Esophagus squamous epithelium (tissue), 4 donors: ENCODE results near the gene HOXD9.

Source experiments
- POLR2A ChIP-seq, 4 donors: fragments of 450-650 bp; IDR thresholded peaks; one replicate each; pipeline ENCODE4 v1.6.1; 2017; ENCODE audit warnings: antibody characterized with exemption in 4 of 4, mild to moderate bottlenecking in 4 of 4, moderate library complexity in 3 of 4
- TF ChIP-seq, protein P1 (sequence below), 6 experiments: fragments of 450-650 bp in 4 of 6; fragments of 200-600 bp in 2 of 6; sonication (generic) in 2 of 6; IDR thresholded peaks; one replicate each; pipeline ENCODE4 v1.5.1; 2016 to 2019; ENCODE audit warnings: antibody characterized with exemption in 6 of 6, mild to moderate bottlenecking in 4 of 6, moderate library complexity in 4 of 6

DNA sequence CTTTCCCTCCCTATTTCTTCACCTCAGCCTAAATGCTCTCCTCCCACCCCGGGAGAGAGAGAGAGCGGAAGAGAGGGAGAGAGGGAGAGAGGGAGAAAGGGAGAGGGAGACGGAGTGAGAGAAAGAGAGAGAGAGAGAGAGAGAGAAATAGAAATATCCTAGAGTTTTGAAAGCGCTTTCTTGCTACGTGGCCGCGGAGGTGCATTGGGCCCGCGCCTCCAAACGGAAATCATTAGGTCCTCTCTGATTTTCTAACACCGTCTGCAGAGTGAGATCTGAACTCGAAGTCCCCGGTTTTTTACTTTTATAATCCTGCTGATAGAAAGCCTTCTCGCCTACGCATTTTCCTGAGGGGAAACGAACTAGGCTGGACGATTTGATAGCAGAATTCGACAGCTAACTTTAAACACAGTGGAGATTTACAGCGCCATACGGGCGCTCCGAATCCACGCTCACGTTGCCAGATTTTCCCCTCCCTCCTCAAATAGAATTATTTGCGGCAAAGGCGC is 37.9 kb upstream of the HOXD9 start:
- TF ChIP-seq, protein P1, sequence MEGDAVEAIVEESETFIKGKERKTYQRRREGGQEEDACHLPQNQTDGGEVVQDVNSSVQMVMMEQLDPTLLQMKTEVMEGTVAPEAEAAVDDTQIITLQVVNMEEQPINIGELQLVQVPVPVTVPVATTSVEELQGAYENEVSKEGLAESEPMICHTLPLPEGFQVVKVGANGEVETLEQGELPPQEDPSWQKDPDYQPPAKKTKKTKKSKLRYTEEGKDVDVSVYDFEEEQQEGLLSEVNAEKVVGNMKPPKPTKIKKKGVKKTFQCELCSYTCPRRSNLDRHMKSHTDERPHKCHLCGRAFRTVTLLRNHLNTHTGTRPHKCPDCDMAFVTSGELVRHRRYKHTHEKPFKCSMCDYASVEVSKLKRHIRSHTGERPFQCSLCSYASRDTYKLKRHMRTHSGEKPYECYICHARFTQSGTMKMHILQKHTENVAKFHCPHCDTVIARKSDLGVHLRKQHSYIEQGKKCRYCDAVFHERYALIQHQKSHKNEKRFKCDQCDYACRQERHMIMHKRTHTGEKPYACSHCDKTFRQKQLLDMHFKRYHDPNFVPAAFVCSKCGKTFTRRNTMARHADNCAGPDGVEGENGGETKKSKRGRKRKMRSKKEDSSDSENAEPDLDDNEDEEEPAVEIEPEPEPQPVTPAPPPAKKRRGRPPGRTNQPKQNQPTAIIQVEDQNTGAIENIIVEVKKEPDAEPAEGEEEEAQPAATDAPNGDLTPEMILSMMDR (IDR thresholded peaks at IDR 0.05), result no peak
- no peak for TF ChIP-seq POLR2A (IDR thresholded peaks at IDR 0.05)
